ENCODE results near the gene NDST3. TPM values are rescaled to one million over a fixed set of nuclear protein-coding genes. Genes with fewer than 3 reads are reported as not detected.
"Not testable (repeated sequence)": the region's sequence is repeated elsewhere in the genome, so short reads cannot be mapped to it uniquely, and the experiment has no call there.

NDST3 gene
- polyA plus RNA-seq, 1 donor (not counting 4 experiments of a cell fraction or from before 2014, with no cell fraction given): not detected

GRCh38 chr4:118290951-118291350, 256.7 kb downstream of the NDST3 start:
- FAIRE-seq (no peak), DNase-seq (ENCODE audit: low read depth, low spot score) (no peak)
- Histone ChIP-seq H3K9ac (ENCODE audit: control insufficient read depth, extremely low read depth, insufficient read depth, low read length) (no peak overlapping the region), H3K9me1 (ENCODE audit: control insufficient read depth, extremely low read depth, insufficient read depth, low read length) (no peaks in the 10 kb centered on the region), H4K20me1 (ENCODE audit: control insufficient read depth, extremely low read depth, insufficient read depth, low read length) (no peaks in the 10 kb centered on the region), H3K4me2 (ENCODE audit: control insufficient read depth, extremely low read depth, insufficient read depth, low read depth, low read length) (no peak overlapping the region), H3K79me2 (ENCODE audit: control insufficient read depth, insufficient read depth, low read length) (no peaks in the 10 kb centered on the region), H3K27ac (ENCODE audit: control insufficient read depth, insufficient read depth, low read length) (no peak overlapping the region), H3K36me3 (ENCODE audit: control insufficient read depth in 2 of 2, extremely low read depth in 1 of 2, insufficient read depth in 2 of 2, low read length in 2 of 2) (no peaks in the 10 kb centered on the region), H3K27me3 (ENCODE audit: control insufficient read depth, extremely low read depth, insufficient read depth, low read length) (no peaks in the 10 kb centered on the region), H2AFZ (ENCODE audit: control insufficient read depth, low read length) (no peak overlapping the region), H3K4me3 (ENCODE audit: control insufficient read depth in 2 of 3, extremely low read depth in 1 of 3, insufficient read depth in 2 of 3, low read depth in 1 of 3, low read length in 3 of 3) (no peak overlapping the region), H3K4me1 (ENCODE audit: control insufficient read depth, extremely low read depth, insufficient read depth, low read length) (peaks cover 26% of the 10 kb centered on the region), H3K9me3 (ENCODE audit: control insufficient read depth, low read depth, low read length) (no peaks in the 10 kb centered on the region)
- dilution Hi-C loops (cut with MboI; ENCODE audit: extremely low pct_ligation_motif_present, low sequenced_read_pairs): no loop called here
- TF ChIP-seq, protein P1, sequence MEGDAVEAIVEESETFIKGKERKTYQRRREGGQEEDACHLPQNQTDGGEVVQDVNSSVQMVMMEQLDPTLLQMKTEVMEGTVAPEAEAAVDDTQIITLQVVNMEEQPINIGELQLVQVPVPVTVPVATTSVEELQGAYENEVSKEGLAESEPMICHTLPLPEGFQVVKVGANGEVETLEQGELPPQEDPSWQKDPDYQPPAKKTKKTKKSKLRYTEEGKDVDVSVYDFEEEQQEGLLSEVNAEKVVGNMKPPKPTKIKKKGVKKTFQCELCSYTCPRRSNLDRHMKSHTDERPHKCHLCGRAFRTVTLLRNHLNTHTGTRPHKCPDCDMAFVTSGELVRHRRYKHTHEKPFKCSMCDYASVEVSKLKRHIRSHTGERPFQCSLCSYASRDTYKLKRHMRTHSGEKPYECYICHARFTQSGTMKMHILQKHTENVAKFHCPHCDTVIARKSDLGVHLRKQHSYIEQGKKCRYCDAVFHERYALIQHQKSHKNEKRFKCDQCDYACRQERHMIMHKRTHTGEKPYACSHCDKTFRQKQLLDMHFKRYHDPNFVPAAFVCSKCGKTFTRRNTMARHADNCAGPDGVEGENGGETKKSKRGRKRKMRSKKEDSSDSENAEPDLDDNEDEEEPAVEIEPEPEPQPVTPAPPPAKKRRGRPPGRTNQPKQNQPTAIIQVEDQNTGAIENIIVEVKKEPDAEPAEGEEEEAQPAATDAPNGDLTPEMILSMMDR (optimal IDR thresholded peaks at IDR 0.05 in 1 of 3, IDR thresholded peaks at IDR 0.05 in 1 of 3, conservative IDR thresholded peaks at IDR 0.05 in 1 of 3; ENCODE audit: extremely low read depth in 1 of 3, insufficient read depth in 2 of 3, low read length in 3 of 3): no peak
- TF ChIP-seq EZH2 (IDR thresholded peaks at IDR 0.05; ENCODE audit: low read length): no peak

GRCh38 chr4:118296729-118297128, 262.4 kb downstream of the NDST3 start:
- FAIRE-seq: no peak
- Histone ChIP-seq H2AFZ (ENCODE audit: control insufficient read depth, low read length) (no peak overlapping the region), H3K9me1 (ENCODE audit: control insufficient read depth, extremely low read depth, insufficient read depth, low read length) (no peaks in the 10 kb centered on the region), H3K9me3 (ENCODE audit: control insufficient read depth, low read depth, low read length) (no peaks in the 10 kb centered on the region), H3K36me3 (ENCODE audit: control insufficient read depth in 2 of 2, extremely low read depth in 1 of 2, insufficient read depth in 2 of 2, low read length in 2 of 2) (no peaks in the 10 kb centered on the region), H3K4me2 (ENCODE audit: control insufficient read depth, extremely low read depth, insufficient read depth, low read depth, low read length) (no peak overlapping the region), H3K27ac (ENCODE audit: control insufficient read depth, insufficient read depth, low read length) (no peak overlapping the region), H3K4me1 (ENCODE audit: control insufficient read depth, extremely low read depth, insufficient read depth, low read length) (no peaks in the 10 kb centered on the region), H4K20me1 (ENCODE audit: control insufficient read depth, extremely low read depth, insufficient read depth, low read length) (no peaks in the 10 kb centered on the region), H3K79me2 (ENCODE audit: control insufficient read depth, insufficient read depth, low read length) (no peaks in the 10 kb centered on the region), H3K9ac (ENCODE audit: control insufficient read depth, extremely low read depth, insufficient read depth, low read length) (no peak overlapping the region), H3K27me3 (ENCODE audit: control insufficient read depth, extremely low read depth, insufficient read depth, low read length) (no peaks in the 10 kb centered on the region), H3K4me3 (ENCODE audit: control insufficient read depth in 2 of 3, extremely low read depth in 1 of 3, insufficient read depth in 2 of 3, low read depth in 1 of 3, low read length in 3 of 3) (no peak overlapping the region)
- no peak for DNase-seq (ENCODE audit: low read depth, low spot score)
- TF ChIP-seq, protein P1 (optimal IDR thresholded peaks at IDR 0.05 in 1 of 3, IDR thresholded peaks at IDR 0.05 in 1 of 3, conservative IDR thresholded peaks at IDR 0.05 in 1 of 3; ENCODE audit: extremely low read depth in 1 of 3, insufficient read depth in 2 of 3, low read length in 3 of 3): no peak
- TF ChIP-seq EZH2 (IDR thresholded peaks at IDR 0.05; ENCODE audit: low read length): no peak
- dilution Hi-C loops (cut with MboI; ENCODE audit: extremely low pct_ligation_motif_present, low sequenced_read_pairs): no loop called here

DNA sequence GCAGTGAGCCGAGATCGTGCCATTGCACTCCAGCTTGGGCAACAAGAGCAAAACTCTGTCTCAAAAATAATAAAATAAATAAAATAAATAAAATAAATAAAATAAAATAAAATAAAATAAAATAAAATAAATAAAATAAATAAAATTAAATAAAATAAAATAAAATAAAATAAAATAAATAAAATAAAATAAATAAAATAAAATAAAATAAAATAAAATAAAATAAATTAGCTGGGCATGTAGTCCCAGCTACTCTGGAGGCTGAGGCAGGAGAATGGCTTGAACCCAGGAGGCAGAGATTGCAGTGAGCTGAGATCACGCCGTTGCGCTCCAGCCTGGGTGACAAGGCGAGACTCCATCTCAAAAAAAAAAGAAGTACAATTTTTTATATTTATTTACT, 265.3 kb downstream of the NDST3 start:
- H3K4me2 ChIP-seq (ENCODE audit: control insufficient read depth, extremely low read depth, insufficient read depth, low read depth, low read length); H3K9me3 ChIP-seq (ENCODE audit: control insufficient read depth, low read depth, low read length); H3K4me1 ChIP-seq (ENCODE audit: control insufficient read depth, extremely low read depth, insufficient read depth, low read length); H3K36me3 ChIP-seq (ENCODE audit: control insufficient read depth in 2 of 2, extremely low read depth in 1 of 2, insufficient read depth in 2 of 2, low read length in 2 of 2); H3K27me3 ChIP-seq (ENCODE audit: control insufficient read depth, extremely low read depth, insufficient read depth, low read length); H3K27ac ChIP-seq (ENCODE audit: control insufficient read depth, insufficient read depth, low read length); H4K20me1 ChIP-seq (ENCODE audit: control insufficient read depth, extremely low read depth, insufficient read depth, low read length); FAIRE-seq; dilution Hi-C loops (cut with MboI; ENCODE audit: extremely low pct_ligation_motif_present, low sequenced_read_pairs); H3K9me1 ChIP-seq (ENCODE audit: control insufficient read depth, extremely low read depth, insufficient read depth, low read length); H3K9ac ChIP-seq (ENCODE audit: control insufficient read depth, extremely low read depth, insufficient read depth, low read length); DNase-seq (ENCODE audit: low read depth, low spot score); H3K79me2 ChIP-seq (ENCODE audit: control insufficient read depth, insufficient read depth, low read length); H2AFZ ChIP-seq (ENCODE audit: control insufficient read depth, low read length); H3K4me3 ChIP-seq (ENCODE audit: control insufficient read depth in 2 of 3, extremely low read depth in 1 of 3, insufficient read depth in 2 of 3, low read depth in 1 of 3, low read length in 3 of 3): not testable (repeated sequence)
